NCI-H146 treated with DMSO at 0.1 percent for 48 hours (cell line): ENCODE results near the gene LOXL3.
"Not testable (repeated sequence)": the region's sequence is repeated elsewhere in the genome, so short reads cannot be mapped to it uniquely, and the experiment has no call there.

ENCODE experiments used
- DNase-seq: peaks from one replicate; lab custom pipeline; 2025; ENCODE audit not compliant: unreplicated experiment; lab: John Stamatoyannopoulos, UW

Gene LOXL3

GRCh38 chr2:74573747-74574562, 20.2 kb upstream of the LOXL3 start:
- no peak for DNase-seq

GRCh38 chr2:74572178-74572925, 18.6 kb upstream of the LOXL3 start:
- DNase-seq: no peak

- DNase-seq: no peak
Measured at GRCh38 chr2:74571058-74571457, 17.3 kb upstream of the LOXL3 start.

GRCh38 chr2:74569686-74570085, 15.9 kb upstream of the LOXL3 start:
- no peak for DNase-seq

GRCh38 chr2:74567881-74568280, 14.1 kb upstream of the LOXL3 start:
- DNase-seq: no peak

- DNase-seq: no peak
Measured at GRCh38 chr2:74566754-74567085, 13.0 kb upstream of the LOXL3 start.

GRCh38 chr2:74566076-74566753, 12.5 kb upstream of the LOXL3 start:
- no peak for DNase-seq

GRCh38 chr2:74564222-74564621, 10.5 kb upstream of the LOXL3 start:
- no peak for DNase-seq

- DNase-seq: no peak
Measured at GRCh38 chr2:74562126-74562775, 8.5 kb upstream of the LOXL3 start.

- DNase-seq: not testable (repeated sequence)
Measured at GRCh38 chr2:74561022-74561421, 7.3 kb upstream of the LOXL3 start.

- DNase-seq: no peak
Measured at GRCh38 chr2:74560591-74560990, 6.8 kb upstream of the LOXL3 start.

- DNase-seq: peak; percentile 31
Measured at GRCh38 chr2:74559912-74560311, 6.2 kb upstream of the LOXL3 start.

GRCh38 chr2:74558284-74559230, 4.8 kb upstream of the LOXL3 start:
- DNase-seq: no peak

GRCh38 chr2:74556831-74557370, 3.2 kb upstream of the LOXL3 start:
- DNase-seq: no peak

- no peak for DNase-seq
Measured at GRCh38 chr2:74556159-74556558, 2.4 kb upstream of the LOXL3 start.

- DNase-seq: no peak
Measured at GRCh38 chr2:74555610-74556103, 1.9 kb upstream of the LOXL3 start.

- no peak for DNase-seq
Measured at GRCh38 chr2:74554820-74555531, 1.2 kb upstream of the LOXL3 start.

GRCh38 chr2:74552914-74553811, 579 bp downstream of the LOXL3 start:
- DNase-seq: no peak
